GM18870 (cell line): Measurements from ENCODE around the gene SERPINI2.

ENCODE experiments used
- ATAC-seq: cut with Tn5 transposase; IDR thresholded peaks from one replicate; pipeline ENCODE4 v1.9.1; 2021; ENCODE audit warnings: moderate library complexity; ENCODE audit not compliant: unreplicated experiment

SERPINI2 gene, protein sequence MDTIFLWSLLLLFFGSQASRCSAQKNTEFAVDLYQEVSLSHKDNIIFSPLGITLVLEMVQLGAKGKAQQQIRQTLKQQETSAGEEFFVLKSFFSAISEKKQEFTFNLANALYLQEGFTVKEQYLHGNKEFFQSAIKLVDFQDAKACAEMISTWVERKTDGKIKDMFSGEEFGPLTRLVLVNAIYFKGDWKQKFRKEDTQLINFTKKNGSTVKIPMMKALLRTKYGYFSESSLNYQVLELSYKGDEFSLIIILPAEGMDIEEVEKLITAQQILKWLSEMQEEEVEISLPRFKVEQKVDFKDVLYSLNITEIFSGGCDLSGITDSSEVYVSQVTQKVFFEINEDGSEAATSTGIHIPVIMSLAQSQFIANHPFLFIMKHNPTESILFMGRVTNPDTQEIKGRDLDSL

GRCh38 chr3:167473863-167474262 lies at the start of gene SERPINI2:
Gene SERPINI2 (minus strand): TSS chr3:167474042. CDS start chr3:167471834, 2,208 bp downstream.
- ATAC-seq, result no peak

- ATAC-seq, result no peak
Observed at GRCh38 chr3:167521006-167521355, 47.1 kb upstream of the SERPINI2 start.

- ATAC-seq, result no peak
Observed at GRCh38 chr3:167520266-167521005, 46.6 kb upstream of the SERPINI2 start.

DNA sequence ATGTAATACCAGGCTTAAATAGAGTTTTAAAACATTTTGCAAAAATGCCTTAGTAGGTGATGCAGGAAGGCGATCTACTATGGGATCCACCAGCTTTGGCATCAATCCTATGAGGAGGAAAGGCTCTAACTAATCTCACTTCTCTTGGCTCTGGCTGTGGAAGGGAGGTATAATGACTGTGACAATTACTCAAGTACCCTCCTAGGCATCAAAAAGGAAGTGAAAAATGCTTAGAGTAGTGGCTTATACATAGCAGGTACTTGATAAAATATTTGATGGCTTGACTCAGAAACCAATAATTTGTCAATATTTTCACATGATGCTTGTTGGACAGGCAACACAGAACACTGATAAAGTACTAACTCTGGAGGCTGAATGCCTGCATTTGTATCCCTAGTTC lies 34.1 kb upstream of the SERPINI2 start:
- ATAC-seq, result no peak

DNA sequence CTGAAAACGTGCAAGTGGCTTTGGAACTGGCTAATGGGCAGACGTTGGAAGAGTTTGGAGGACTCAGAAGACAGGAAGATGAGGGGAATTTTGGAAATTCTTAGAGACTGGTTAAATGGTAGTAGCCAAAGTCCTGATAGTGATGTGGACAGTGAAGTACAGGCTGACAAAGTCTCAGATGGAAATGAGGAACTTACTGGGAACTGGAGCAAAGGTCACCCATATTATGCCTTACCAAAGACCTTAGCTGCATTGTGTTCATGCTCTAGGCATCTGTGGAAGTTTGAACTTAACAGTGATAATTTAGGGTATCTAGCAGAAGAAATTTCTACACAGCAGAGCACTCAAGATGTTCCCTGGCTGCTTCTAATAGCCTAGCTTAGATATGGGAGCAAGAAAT lies 28.6 kb upstream of the SERPINI2 start:
- no peak for ATAC-seq

DNA sequence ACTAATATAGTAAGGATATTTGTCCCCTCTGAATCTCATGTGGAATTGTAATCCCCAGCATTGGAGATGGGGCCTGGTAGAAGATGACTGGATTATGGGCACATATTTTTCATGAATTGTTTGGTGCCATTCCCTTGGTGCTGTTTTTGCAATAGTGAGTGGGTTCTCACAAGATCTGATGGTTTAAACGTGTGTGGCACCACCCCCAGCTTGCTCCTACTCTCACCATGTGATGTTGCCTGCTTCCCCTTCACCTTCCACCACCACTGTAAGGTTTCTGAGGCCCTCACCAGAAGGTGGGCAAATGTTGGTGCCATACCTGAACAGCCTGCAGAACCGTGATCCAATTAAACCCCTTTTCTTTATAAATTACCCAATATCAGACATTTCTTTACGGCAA lies 28.1 kb upstream of the SERPINI2 start:
- no peak for ATAC-seq

GRCh38 chr3:167497903-167498302 lies 24.1 kb upstream of the SERPINI2 start:
- no peak for ATAC-seq

- ATAC-seq, result no peak
Observed at GRCh38 chr3:167493244-167493643, 19.4 kb upstream of the SERPINI2 start.

DNA sequence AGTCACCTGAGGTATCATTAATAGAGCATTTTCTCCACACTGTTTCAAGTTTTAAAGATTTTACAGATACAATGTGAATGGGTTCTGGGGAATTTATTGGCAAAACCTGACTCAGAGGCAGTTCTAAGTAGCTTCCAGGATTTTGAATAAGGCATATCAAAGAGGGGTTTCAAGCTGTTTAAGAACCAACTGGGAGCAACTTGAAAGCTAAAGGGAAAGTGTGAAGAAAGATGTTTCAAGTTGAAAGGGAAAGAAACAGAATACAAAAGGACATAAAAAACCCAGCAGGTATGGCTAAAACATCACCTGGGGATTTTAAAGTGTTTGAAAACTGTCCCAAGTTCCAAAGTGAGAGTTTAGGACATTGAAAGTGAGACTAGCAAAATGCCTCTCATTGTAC lies 17.8 kb upstream of the SERPINI2 start:
- ATAC-seq, result no peak

DNA sequence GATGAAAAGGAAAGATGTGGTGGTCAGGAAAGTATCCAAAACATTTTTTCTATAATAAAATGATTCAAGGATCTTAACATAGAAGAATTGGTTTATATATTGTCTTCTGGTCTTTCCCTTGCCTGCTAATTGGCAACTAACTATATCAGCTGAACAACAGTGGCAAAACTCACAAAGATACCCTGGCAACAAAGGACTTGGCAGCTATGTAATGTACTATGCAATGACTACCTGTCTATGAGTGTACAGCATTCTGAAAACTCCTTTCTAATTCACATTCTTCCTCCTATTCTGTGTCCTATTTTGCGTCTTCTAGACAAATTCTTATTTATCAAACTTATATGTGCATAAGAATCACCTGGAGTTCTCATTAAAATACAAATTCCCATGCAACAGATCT lies 15.7 kb upstream of the SERPINI2 start:
- no peak for ATAC-seq

DNA sequence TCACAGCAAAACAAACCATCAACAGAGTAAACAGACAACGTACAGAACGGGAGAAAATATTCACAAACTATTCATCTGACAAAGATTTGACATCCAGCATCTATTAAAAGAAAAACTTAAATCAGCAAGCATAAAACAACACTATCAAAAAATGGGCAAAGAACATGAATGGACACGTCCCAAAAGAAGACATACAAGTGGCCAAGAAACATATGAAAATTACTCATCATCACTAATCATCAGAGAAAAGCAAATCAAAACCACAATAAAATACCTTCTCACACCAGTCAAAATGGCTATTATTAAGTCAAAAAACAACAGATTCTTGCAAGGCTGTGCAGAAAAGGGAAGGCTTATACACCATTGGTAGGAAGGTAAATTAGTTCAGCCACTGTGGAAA lies 13.7 kb upstream of the SERPINI2 start:
- no peak for ATAC-seq

DNA sequence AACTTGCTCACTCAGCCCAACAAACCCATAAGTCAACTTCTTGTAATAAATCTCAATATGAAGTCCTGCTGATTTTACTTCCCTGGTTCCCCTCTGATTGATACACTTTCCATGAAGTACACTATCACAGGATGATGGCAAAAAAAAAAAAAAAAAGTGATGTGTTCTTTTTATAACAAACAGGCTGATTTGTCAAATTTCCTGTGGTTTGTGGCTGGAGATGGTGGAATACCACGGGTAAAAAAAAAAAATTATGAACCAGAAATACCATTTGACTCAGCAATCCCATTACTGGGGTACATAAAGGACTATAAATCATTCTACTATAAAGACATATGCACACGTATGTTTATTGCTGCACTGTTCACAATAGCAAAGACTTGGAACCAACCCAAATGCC lies 10.7 kb upstream of the SERPINI2 start:
- ATAC-seq, result no peak

DNA sequence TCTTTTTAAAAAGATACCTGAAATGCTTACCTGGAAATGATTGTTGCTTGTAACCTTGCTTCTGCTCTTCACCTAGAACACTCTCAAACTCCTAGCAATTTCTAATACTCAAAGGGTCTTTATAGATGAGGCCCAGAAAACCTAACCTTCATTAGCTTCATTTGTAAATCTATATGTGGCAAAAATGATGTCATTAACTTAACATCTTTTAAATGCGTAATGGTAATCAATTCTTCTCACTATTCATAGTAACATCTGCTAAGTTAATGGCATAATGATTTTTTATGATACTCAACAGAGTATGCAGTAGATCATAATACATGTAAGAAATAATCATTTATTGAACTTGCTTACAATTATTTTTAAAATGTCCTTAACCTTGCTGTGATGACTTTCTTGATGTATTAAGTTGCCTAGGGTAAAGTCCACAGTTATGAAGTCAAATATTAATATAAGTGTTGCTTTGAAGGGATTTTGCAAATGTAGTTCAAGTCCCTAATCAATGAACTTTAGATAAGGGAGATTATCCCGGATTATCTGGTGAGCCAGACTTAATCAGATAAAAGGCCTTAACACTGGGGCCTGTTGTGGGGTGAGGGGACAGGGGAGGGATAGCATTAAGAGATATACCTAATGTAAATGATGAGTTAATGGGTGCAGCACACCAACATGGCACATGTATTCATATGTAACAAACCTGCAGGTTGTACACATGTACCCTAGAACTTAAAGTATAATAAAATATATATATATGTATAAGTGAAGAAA lies 10.1 kb upstream of the SERPINI2 start:
- no peak for ATAC-seq

DNA sequence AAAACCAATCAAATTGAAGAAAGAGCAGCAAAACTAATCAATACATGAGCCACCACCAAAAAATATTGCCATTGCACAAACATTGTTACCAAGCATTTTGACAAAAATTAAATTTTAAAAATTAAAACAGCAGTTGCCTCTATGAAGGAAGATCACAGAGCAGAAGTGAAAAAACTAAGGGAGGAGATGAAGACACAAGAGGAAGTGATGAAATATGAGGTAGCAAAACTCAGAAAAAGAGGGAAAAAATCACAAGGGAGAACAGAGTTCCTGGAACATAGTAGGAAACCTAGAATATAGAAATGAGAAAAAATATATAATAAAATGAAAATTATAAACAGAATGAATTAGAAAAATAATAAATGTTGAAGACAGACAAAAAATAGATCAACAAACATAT lies 7.3 kb upstream of the SERPINI2 start:
- ATAC-seq, result no peak

DNA sequence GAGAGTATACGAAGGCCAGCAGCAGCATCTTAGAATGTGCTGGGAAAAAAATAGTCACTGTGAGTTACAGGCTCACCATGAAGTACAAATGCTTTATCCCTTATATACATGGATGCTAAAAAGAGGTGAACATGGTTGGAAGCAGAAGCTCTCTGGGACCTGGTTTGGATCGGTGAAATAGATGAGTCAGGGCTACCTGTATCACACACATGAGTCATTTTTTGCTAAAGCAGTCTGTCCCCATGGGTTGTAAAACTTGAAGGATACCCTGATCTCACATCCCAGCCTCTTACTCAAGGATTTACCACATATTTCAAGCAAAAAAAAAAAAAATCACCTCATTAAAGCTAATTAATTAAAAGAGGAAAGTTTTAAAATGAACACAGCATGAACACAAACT lies 6.9 kb upstream of the SERPINI2 start:
- ATAC-seq, result no peak

GRCh38 chr3:167469381-167469780 lies 4.5 kb downstream of the SERPINI2 start:
- no peak for ATAC-seq

- no peak for ATAC-seq
Observed at GRCh38 chr3:167467848-167468611, 5.8 kb downstream of the SERPINI2 start.

GRCh38 chr3:167466966-167467365 lies 6.9 kb downstream of the SERPINI2 start:
- ATAC-seq, result no peak

- no peak for ATAC-seq
Observed at GRCh38 chr3:167456157-167456799, 17.6 kb downstream of the SERPINI2 start.

DNA sequence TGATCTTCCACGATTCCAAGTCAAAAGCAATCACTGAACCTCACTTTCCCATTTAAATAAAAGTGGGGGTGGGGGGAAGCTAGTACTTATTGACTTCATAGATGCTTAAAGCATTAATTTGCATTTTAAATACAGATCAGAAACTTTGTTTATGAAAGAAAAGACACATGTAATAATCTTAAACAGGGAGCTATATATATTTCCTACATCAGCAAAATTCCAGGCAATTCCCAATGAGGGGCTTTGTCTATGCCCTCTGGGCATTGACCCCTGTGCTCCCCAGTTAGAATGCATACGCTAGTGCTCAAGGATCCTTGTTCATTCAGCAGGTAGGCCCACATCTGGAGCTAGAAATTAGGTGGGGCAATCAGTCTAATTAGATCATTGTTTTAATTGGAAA lies 20.0 kb downstream of the SERPINI2 start:
- ATAC-seq, result no peak
